Endothelial cell (in vitro differentiated cells): ENCODE results near the gene CACNA1C. TPM values are rescaled to one million over a fixed set of nuclear protein-coding genes. Genes with fewer than 3 reads are reported as not detected.

Experiments used
- DNase-seq: peaks from one replicate; pipeline ENCODE4 v3.0.0; 2021; ENCODE audit warnings: low spot score
- H3K27ac Mint-ChIP-seq: one replicate; pipeline ENCODE4 v1.8.0; 2021; ENCODE audit warnings: mixed read lengths, inconsistent platforms; ENCODE audit not compliant: unreplicated experiment
- H3K27me3 Mint-ChIP-seq: one replicate; pipeline ENCODE4 v1.8.0; 2021; ENCODE audit warnings: mild to moderate bottlenecking, moderate library complexity, mixed read lengths, inconsistent platforms; ENCODE audit not compliant: unreplicated experiment
- H3K36me3 Mint-ChIP-seq: one replicate; pipeline ENCODE4 v1.8.0; 2021; ENCODE audit warnings: mild to moderate bottlenecking, low read depth, mixed read lengths, inconsistent platforms; ENCODE audit not compliant: unreplicated experiment
- H3K4me1 Mint-ChIP-seq: one replicate; pipeline ENCODE4 v1.8.0; 2021; ENCODE audit warnings: mild to moderate bottlenecking, mixed read lengths, inconsistent platforms; ENCODE audit not compliant: unreplicated experiment
- H3K4me3 Mint-ChIP-seq: one replicate; pipeline ENCODE4 v1.8.0; 2021; ENCODE audit warnings: mild to moderate bottlenecking, mixed read lengths, inconsistent platforms; ENCODE audit not compliant: unreplicated experiment
- H3K9me3 Mint-ChIP-seq: one replicate; pipeline ENCODE4 v1.8.0; 2021; ENCODE audit warnings: mixed read lengths, inconsistent platforms; ENCODE audit not compliant: unreplicated experiment
- total RNA-seq: library from RNA; stranded (reverse); fragmentation: NEBNext Ultra II Directional; extraction: Animal tissue kit (Norgen Biotek cat#: 25700); gene quantifications from one replicate; pipeline ENCODE4 v1.2.1, GENCODE V29; 2021; ENCODE audit not compliant: unreplicated experiment
- TF ChIP-seq, protein P1 (sequence below): fragments of 200-600 bp; sonication (generic); IDR thresholded peaks from one replicate; pipeline ENCODE4 v1.5.0; 2021; ENCODE audit warnings: antibody characterized with exemption; ENCODE audit not compliant: unreplicated experiment

Gene CACNA1C
- total RNA-seq, 1 donor from 2014 or later: 11.1 TPM

- no peak overlapping the region for H3K4me3 Mint-ChIP-seq
- no peaks in the 10 kb centered on the region for H3K9me3 Mint-ChIP-seq
- TF ChIP-seq, protein P1, sequence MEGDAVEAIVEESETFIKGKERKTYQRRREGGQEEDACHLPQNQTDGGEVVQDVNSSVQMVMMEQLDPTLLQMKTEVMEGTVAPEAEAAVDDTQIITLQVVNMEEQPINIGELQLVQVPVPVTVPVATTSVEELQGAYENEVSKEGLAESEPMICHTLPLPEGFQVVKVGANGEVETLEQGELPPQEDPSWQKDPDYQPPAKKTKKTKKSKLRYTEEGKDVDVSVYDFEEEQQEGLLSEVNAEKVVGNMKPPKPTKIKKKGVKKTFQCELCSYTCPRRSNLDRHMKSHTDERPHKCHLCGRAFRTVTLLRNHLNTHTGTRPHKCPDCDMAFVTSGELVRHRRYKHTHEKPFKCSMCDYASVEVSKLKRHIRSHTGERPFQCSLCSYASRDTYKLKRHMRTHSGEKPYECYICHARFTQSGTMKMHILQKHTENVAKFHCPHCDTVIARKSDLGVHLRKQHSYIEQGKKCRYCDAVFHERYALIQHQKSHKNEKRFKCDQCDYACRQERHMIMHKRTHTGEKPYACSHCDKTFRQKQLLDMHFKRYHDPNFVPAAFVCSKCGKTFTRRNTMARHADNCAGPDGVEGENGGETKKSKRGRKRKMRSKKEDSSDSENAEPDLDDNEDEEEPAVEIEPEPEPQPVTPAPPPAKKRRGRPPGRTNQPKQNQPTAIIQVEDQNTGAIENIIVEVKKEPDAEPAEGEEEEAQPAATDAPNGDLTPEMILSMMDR: no peak
- peaks cover 2% of the 10 kb centered on the region for H3K27me3 Mint-ChIP-seq
- H3K4me1 Mint-ChIP-seq: peaks cover 20% of the 10 kb centered on the region
- H3K36me3 Mint-ChIP-seq: no peaks in the 10 kb centered on the region
- H3K27ac Mint-ChIP-seq: no peak overlapping the region
- no peak for DNase-seq
These were observed 271.6 kb downstream of the CACNA1C start for GRCh38 chr12:2324387-2324786.

GRCh38 chr12:2325519-2325918, 272.7 kb downstream of the CACNA1C start:
- peaks cover 2% of the 10 kb centered on the region for H3K27me3 Mint-ChIP-seq
- H3K27ac Mint-ChIP-seq: no peak overlapping the region
- TF ChIP-seq, protein P1: no peak
- H3K9me3 Mint-ChIP-seq: no peaks in the 10 kb centered on the region
- H3K4me3 Mint-ChIP-seq: no peak overlapping the region
- peaks cover 15% of the 10 kb centered on the region for H3K4me1 Mint-ChIP-seq
- DNase-seq: no peak
- no peaks in the 10 kb centered on the region for H3K36me3 Mint-ChIP-seq

DNA sequence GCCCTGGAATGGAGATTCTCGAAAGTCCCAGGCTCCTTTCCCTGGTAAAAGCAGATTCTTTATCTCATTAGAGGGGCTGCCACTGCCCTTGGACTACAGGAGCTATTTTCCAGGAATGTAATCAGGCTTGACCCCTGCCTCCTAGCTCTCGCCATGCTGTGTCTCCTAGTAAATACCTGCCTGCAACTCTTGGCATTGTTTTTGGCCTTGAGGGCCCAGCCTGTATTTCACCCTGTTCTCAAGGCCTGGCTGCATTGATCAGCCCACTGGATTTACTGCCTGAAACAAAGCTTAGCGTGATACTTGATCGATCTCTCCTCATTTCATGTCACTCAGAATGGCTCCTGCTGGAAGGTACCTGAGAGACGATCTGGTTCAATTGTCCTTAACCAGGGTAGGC, 273.7 kb downstream of the CACNA1C start:
- Mint-ChIP-seq H3K4me1 (peaks cover 15% of the 10 kb centered on the region), H3K27ac (no peak overlapping the region), H3K27me3 (peaks cover 2% of the 10 kb centered on the region), H3K9me3 (no peaks in the 10 kb centered on the region), H3K4me3 (no peak overlapping the region), H3K36me3 (no peaks in the 10 kb centered on the region)
- TF ChIP-seq, protein P1: no peak
- no peak for DNase-seq

- Mint-ChIP-seq H3K27me3 (no peaks in the 10 kb centered on the region), H3K36me3 (no peaks in the 10 kb centered on the region), H3K9me3 (no peaks in the 10 kb centered on the region), H3K27ac (no peak overlapping the region), H3K4me3 (no peak overlapping the region), H3K4me1 (peaks cover 24% of the 10 kb centered on the region)
- no peak for DNase-seq
- TF ChIP-seq, protein P1: no peak
These were observed 275.9 kb downstream of the CACNA1C start for GRCh38 chr12:2328661-2329060.

DNA sequence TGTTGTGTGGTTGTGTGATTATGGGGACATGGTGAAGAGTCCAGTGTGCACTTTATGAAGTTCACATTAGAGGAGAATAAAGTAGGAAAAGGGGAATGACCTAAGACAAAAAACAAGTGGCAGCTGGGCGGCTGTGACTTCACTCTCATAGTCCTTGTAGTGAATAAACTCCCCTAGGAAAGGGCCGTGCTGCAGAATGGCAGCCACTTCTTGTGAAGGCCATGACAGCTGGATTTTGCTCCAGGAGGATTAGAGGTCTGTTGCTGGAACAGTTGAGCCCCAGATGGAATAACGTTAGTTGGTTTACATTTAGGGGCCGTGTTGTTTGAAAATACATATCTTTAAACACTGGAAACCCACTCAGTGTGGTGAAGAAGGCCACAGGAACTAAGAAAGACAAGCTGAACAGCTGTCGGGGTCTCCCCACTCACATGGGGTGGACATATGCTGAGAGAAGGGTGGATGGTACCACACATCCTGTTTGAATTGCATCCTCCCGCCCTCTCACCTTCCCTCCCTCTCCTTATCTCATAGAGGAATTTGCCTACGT, 276.9 kb downstream of the CACNA1C start:
- Mint-ChIP-seq H3K9me3 (no peaks in the 10 kb centered on the region), H3K4me3 (no peak overlapping the region), H3K4me1 (peaks cover 31% of the 10 kb centered on the region), H3K36me3 (no peaks in the 10 kb centered on the region), H3K27me3 (no peaks in the 10 kb centered on the region), H3K27ac (no peak overlapping the region)
- no peak for DNase-seq
- TF ChIP-seq, protein P1: no peak
